ENCODE data around the gene OBSL1.

DNA sequence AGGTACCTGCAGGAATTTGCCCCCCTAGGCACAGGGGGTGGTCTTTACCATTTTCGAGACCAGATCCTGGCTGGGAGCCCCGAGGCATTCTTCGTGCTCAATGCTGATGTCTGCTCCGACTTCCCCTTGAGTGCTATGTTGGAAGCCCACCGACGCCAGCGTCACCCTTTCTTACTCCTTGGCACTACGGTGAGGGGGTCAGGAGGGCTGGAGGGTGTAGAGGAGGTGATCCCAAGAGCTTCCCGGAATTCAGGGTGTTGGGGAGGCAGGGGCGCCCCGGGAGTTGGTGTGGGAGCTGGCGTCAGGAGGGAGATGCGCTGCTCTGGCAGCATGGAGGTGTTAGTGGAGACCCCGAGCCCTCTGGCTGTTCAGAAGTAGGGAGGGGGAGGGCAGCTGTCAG, 69.5 kb downstream of the OBSL1 start:
- TF ChIP-seq, protein P1, sequence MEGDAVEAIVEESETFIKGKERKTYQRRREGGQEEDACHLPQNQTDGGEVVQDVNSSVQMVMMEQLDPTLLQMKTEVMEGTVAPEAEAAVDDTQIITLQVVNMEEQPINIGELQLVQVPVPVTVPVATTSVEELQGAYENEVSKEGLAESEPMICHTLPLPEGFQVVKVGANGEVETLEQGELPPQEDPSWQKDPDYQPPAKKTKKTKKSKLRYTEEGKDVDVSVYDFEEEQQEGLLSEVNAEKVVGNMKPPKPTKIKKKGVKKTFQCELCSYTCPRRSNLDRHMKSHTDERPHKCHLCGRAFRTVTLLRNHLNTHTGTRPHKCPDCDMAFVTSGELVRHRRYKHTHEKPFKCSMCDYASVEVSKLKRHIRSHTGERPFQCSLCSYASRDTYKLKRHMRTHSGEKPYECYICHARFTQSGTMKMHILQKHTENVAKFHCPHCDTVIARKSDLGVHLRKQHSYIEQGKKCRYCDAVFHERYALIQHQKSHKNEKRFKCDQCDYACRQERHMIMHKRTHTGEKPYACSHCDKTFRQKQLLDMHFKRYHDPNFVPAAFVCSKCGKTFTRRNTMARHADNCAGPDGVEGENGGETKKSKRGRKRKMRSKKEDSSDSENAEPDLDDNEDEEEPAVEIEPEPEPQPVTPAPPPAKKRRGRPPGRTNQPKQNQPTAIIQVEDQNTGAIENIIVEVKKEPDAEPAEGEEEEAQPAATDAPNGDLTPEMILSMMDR (IDR thresholded peaks at IDR 0.05): no peak
- no peak for TF ChIP-seq EZH2 (IDR thresholded peaks at IDR 0.05; ENCODE audit: borderline replicate concordance, insufficient read depth, low read depth, low read length, poor library complexity, severe bottlenecking)
